Type B pancreatic cell (in vitro differentiated cells): Measurements from ENCODE around the gene PGPEP1. TPM values are rescaled to one million over a fixed set of nuclear protein-coding genes. Genes with fewer than 3 reads are reported as not detected.

Experiments
- DNase-seq: peaks from one replicate; pipeline ENCODE4 v3.0.0; 2021; ENCODE audit warnings: mixed read lengths; ENCODE audit not compliant: unreplicated experiment; ENCODE audit errors: extremely low spot score
- H3K27ac Mint-ChIP-seq: 2 replicates; pipeline ENCODE4 v1.8.0; 2021; ENCODE audit warnings: mild to moderate bottlenecking, mixed read lengths
- H3K27me3 Mint-ChIP-seq: 2 replicates; pipeline ENCODE4 v1.8.0; 2021; ENCODE audit warnings: mixed read lengths
- H3K36me3 Mint-ChIP-seq: 2 replicates; pipeline ENCODE4 v1.8.0; 2021; ENCODE audit warnings: mixed read lengths
- H3K4me1 Mint-ChIP-seq: one replicate; pipeline ENCODE4 v1.8.0; 2021; ENCODE audit warnings: mixed read lengths; ENCODE audit not compliant: unreplicated experiment
- H3K4me3 Mint-ChIP-seq: 2 replicates; pipeline ENCODE4 v1.8.0; 2021; ENCODE audit warnings: mild to moderate bottlenecking, mixed read lengths
- H3K9me3 Mint-ChIP-seq: 2 replicates; pipeline ENCODE4 v1.8.0; 2021; ENCODE audit warnings: mixed read lengths
- CTCF ChIP-seq: fragments of 200-600 bp; sonication (generic); conservative IDR thresholded peaks from 2 replicates; pipeline ENCODE4 v1.5.0; 2021; ENCODE audit warnings: antibody characterized with exemption, mild to moderate bottlenecking
- microRNA-seq: library from miRNA; unstranded; fragments of <30 nt; microRNA quantifications from one replicate; pipeline ENCODE4, GENCODE V29; 2020
- total RNA-seq: library from RNA; stranded (reverse); gene quantifications from 2 replicates; pipeline ENCODE4 v1.2.1, GENCODE V29; 2021; ENCODE audit warnings: low replicate concordance

The PGPEP1 gene
- total RNA-seq, 1 donor from 2014 or later, result 28.8 TPM

GRCh38 chr19:18418483-18419194, 78.2 kb downstream of the PGPEP1 start:
- TF ChIP-seq CTCF, result no peak
- Mint-ChIP-seq H3K36me3 (no peaks in the 10 kb centered on the region), H3K27me3 (no peaks in the 10 kb centered on the region), H3K9me3 (no peaks in the 10 kb centered on the region), H3K27ac (peak overlapping the region; percentile 94), H3K4me1 (peaks cover 47% of the 10 kb centered on the region), H3K4me3 (peak overlapping the region; percentile 86)
- no peak for DNase-seq

GRCh38 chr19:18419195-18419698, 78.8 kb downstream of the PGPEP1 start, which contains the start of gene SSBP4:
TSS of gene SSBP4 (plus strand) at chr19:18419398. CDS start at chr19:18419649, 251 bp downstream.
- Mint-ChIP-seq H3K4me3 (peak within 1 kb of the TSS; percentile 90), H3K4me1 (peaks cover 49% of the 10 kb centered on the region)

More at GRCh38 chr19:18419195-18419698, 78.8 kb downstream of the PGPEP1 start, which contains the start of gene SSBP4:
- no peaks in the 10 kb centered on the region for H3K36me3 Mint-ChIP-seq
- no peaks in the 10 kb centered on the region for H3K9me3 Mint-ChIP-seq
- H3K27ac Mint-ChIP-seq, result peak within 1 kb of the TSS; percentile 94
- DNase-seq, result no peak
- peak; percentile 67 for TF ChIP-seq CTCF
- no peaks in the 10 kb centered on the region for H3K27me3 Mint-ChIP-seq

Small RNA genes lying within 50 kb of the gene (microRNA-seq; reads per million reads assigned to microRNA genes)
- not detected for gene MIR3189

Other genes with a start within 250 kb of the PGPEP1 start
- gene MAST3, start 242.8 kb upstream of the PGPEP1 start, total RNA-seq, result 11.0 and 14.1 TPM in 2 replicates
- 41.4 and 47.0 TPM in 2 replicates for gene PIK3R2, start 187.4 kb upstream of the PGPEP1 start, total RNA-seq
- gene IFI30, start 166.8 kb upstream of the PGPEP1 start, total RNA-seq, result 20.2 and 22.8 TPM in 2 replicates
- 10.2 and 11.6 TPM in 2 replicates for gene MPV17L2, start 147.4 kb upstream of the PGPEP1 start, total RNA-seq
- 6.7 and 8.7 TPM in 2 replicates for gene RAB3A, start 136.6 kb upstream of the PGPEP1 start, total RNA-seq
- gene PDE4C, start 114.2 kb upstream of the PGPEP1 start, total RNA-seq, result 0.33 and 0.89 TPM in 2 replicates
- gene IQCN, start 66.1 kb upstream of the PGPEP1 start, total RNA-seq, result 7.8 and 10.2 TPM in 2 replicates
- 126 and 232 TPM in 2 replicates for gene JUND, start 59.0 kb upstream of the PGPEP1 start, total RNA-seq
- gene LSM4, start 17.5 kb upstream of the PGPEP1 start, total RNA-seq, result 196 and 223 TPM in 2 replicates
- gene GDF15, start 45.6 kb downstream of the PGPEP1 start, total RNA-seq, result 102 and 106 TPM in 2 replicates
- gene LRRC25, start 57.0 kb downstream of the PGPEP1 start, total RNA-seq, result 0.19 TPM in 1 of 2 replicates, not detected in the other
- gene SSBP4, start 78.8 kb downstream of the PGPEP1 start, total RNA-seq, result 76.7 and 99.0 TPM in 2 replicates
- 278 and 303 TPM in 2 replicates for gene ISYNA1, start 97.5 kb downstream of the PGPEP1 start, total RNA-seq
- gene ELL, start 181.5 kb downstream of the PGPEP1 start, total RNA-seq, result 13.6 and 16.7 TPM in 2 replicates
- 151 and 191 TPM in 2 replicates for gene FKBP8, start 203.0 kb downstream of the PGPEP1 start, total RNA-seq
- 72.9 and 73.9 TPM in 2 replicates for gene KXD1, start 217.3 kb downstream of the PGPEP1 start, total RNA-seq
- 1,126 and 1,202 TPM in 2 replicates for gene UBA52, start 231.3 kb downstream of the PGPEP1 start, total RNA-seq
- gene REX1BD, start 248.2 kb downstream of the PGPEP1 start, total RNA-seq, result 54.0 and 63.5 TPM in 2 replicates